ENCODE measurements around the gene ATP10D. TPM values are rescaled to one million over a fixed set of nuclear protein-coding genes. Genes with fewer than 3 reads are reported as not detected.

ATP10D gene
- total RNA-seq, 1 donor: 50.0 TPM

DNA sequence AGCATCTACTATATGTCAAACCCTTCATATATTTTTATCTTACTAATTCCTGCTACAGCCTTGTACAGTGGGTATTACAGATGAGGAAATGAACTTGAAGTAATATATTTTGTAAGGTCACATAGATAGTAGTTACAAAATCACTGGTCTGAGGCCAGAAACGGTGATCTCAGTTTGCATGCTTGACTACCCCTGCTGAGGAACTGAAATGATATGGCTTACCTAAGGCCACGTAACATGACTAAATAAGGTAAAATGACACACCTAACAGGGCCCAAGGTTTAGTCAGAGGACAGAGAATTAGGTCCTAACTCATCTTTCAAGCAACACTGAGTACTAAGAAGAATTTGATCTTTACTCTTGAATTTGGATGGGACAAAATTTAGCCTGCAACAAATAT is 20.1 kb upstream of the ATP10D start:
- TF ChIP-seq, protein P1, sequence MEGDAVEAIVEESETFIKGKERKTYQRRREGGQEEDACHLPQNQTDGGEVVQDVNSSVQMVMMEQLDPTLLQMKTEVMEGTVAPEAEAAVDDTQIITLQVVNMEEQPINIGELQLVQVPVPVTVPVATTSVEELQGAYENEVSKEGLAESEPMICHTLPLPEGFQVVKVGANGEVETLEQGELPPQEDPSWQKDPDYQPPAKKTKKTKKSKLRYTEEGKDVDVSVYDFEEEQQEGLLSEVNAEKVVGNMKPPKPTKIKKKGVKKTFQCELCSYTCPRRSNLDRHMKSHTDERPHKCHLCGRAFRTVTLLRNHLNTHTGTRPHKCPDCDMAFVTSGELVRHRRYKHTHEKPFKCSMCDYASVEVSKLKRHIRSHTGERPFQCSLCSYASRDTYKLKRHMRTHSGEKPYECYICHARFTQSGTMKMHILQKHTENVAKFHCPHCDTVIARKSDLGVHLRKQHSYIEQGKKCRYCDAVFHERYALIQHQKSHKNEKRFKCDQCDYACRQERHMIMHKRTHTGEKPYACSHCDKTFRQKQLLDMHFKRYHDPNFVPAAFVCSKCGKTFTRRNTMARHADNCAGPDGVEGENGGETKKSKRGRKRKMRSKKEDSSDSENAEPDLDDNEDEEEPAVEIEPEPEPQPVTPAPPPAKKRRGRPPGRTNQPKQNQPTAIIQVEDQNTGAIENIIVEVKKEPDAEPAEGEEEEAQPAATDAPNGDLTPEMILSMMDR (IDR thresholded peaks at IDR 0.05; ENCODE audit: insufficient read depth, low read length): no peak

DNA sequence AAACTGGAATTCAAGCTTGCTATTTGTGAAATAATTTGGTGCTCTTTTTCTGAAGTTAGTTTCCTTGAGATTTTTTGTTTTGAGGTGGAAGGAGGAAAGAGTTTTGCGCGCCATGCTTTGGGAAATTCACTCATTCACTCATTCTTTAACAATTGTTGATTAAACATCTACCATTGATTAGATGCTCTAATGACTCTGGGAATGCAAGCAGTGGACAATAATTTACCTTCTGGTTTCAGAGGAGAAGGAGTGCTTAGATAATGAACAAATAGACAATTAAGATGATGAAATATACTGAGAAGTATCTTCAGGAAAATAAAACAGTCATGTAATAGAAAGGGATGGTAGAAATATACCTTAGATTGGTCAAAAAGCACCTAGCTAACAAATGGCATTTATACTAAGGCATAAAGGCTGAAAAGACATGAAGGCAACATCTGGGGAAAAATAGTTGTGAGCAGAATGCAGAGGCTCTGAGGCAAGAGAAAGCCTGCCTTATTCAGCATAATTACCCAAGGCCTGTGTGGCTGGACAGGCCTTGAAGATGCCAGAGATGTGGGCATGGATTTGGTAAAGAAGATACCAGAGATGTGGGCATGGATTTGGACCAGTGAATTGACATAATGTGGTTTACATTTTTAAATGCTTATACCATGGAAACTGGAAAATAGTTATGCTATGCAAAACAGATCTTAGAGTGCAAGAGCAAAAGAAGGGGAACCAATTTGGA is 18.9 kb upstream of the ATP10D start:
- H3K4me3 ChIP-seq (ENCODE audit: low read depth, low read length): no peak overlapping the region
- DNase-seq (ENCODE audit: low read depth): no peak
- TF ChIP-seq, protein P1 (IDR thresholded peaks at IDR 0.05; ENCODE audit: insufficient read depth, low read length): no peak

More for the DNA sequence above, 20.1 kb upstream of the ATP10D start:
- DNase-seq (ENCODE audit: low read depth): no peak
- no peak overlapping the region for H3K4me3 ChIP-seq (ENCODE audit: low read depth, low read length)

DNA sequence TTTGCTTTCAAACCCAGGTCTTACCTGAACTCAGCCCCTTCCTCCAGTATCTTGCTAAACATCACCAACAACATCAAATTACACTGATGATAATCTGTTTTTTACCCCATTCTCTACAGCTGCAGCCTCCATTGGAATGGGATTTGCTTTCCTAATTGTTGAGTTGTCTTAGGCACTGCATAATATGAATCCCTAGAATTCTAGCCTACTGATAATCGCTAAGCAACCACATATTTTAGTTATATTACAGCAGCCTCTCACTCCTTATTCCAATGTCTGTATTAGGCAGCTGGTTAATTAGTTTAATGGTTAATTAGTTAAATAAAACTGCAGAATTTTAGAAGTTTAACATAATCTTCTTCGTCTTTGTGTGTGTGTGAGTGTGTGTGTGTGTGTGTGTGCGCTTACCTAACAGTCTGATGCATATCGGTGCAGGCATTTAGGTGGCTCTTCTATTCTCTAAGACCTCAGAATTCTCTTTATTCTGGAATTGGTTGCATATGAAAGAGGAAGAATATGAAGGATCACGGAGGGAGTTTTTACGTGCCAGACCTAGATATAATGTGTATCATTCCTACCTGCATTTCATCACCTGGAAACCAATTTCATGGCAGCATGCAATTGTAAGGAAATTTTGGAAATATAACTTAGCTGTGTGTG is 16.2 kb upstream of the ATP10D start:
- TF ChIP-seq, protein P1 (IDR thresholded peaks at IDR 0.05; ENCODE audit: insufficient read depth, low read length): no peak
- peak; percentile 77 for DNase-seq (ENCODE audit: low read depth)
- H3K4me3 ChIP-seq (ENCODE audit: low read depth, low read length): no peak overlapping the region

DNA sequence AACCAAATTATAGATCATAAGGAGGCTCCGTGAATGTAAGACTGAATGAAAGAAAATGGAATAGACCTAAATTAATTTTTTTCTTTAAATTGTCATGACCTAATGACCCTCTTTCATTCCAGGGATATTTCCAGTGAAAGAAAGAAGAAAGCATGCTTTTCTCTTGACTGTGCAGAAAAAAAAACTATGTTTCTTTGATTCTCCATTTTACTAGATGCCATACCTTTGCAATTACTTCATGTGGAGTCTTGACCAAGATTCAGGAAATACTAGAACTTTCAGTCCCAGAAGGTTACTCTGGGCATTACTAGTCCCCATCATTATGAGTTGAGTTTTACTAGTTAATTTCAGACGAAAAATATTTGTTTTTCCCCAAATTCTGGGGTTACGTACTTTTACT is 15.1 kb upstream of the ATP10D start:
- peak; percentile 48 for DNase-seq (ENCODE audit: low read depth)
- H3K4me3 ChIP-seq (ENCODE audit: low read depth, low read length): no peak overlapping the region
- TF ChIP-seq, protein P1 (IDR thresholded peaks at IDR 0.05; ENCODE audit: insufficient read depth, low read length): no peak

DNA sequence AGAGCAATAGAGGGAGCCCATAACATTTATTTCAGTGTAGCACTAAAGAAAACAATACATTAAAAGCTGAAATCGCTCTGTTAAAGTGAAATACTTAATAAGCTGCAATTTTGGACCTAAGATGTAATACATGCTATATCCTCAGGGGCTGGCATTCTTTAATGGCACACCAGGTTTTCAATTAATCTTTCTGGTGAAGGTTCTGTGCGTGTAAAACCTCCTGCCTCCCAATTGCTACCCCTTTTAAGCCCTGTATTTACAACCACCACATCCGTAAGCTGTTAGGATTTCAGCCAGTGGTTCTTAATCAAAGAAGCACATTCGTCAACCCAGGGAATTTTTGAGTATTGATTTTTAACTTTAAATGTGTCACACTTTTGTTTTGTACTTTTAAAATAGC is 14.0 kb upstream of the ATP10D start:
- TF ChIP-seq, protein P1 (IDR thresholded peaks at IDR 0.05; ENCODE audit: insufficient read depth, low read length): no peak

DNA sequence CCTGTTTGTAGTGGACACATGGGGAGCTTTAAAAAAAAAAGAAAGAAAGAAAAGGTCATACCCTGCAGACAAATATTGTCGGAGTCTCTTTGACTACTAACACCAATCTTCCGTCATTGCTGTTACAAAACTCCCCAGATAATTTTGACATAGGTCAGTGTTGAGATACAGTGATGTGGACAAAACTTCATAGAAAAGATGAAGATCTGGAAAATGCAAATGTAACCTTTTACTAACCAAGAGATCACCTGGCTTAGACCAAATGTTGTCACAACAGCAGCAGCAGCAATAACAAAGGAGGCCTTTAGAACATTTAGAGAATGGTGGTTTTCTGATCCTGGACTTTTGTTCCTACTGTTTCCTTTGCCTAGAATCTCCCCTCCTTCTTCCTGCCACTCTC is 13.5 kb upstream of the ATP10D start:
- TF ChIP-seq, protein P1 (IDR thresholded peaks at IDR 0.05; ENCODE audit: insufficient read depth, low read length): no peak
- no peak for DNase-seq (ENCODE audit: low read depth)
- H3K4me3 ChIP-seq (ENCODE audit: low read depth, low read length): no peak overlapping the region

More for the DNA sequence above, 14.0 kb upstream of the ATP10D start:
- H3K4me3 ChIP-seq (ENCODE audit: low read depth, low read length): no peak overlapping the region
- no peak for DNase-seq (ENCODE audit: low read depth)

All from fibroblast of the aortic adventitia (primary cell).